IMR-90 (cell line): Measurements from ENCODE around the gene TMBIM1.

Source experiments
- CEBPB ChIP-seq: IDR thresholded peaks from 2 replicates; pipeline ENCODE4 v1.6.1; 2012; ENCODE audit warnings: low read depth, low read length, improper control_type of control experiment
- MAZ ChIP-seq: IDR thresholded peaks from 2 replicates; pipeline ENCODE4 v1.6.1; 2012; ENCODE audit warnings: low read depth, mild to moderate bottlenecking, low read length, improper control_type of control experiment, moderate library complexity, borderline replicate concordance
- POLR2A ChIP-seq: IDR thresholded peaks from 2 replicates; pipeline ENCODE4 v1.6.1; 2012; ENCODE audit warnings: mild to moderate bottlenecking, low read depth, low read length
- RFX5 ChIP-seq: IDR thresholded peaks from 2 replicates; pipeline ENCODE4 v1.8.0; 2012; ENCODE audit warnings: low read depth, mild to moderate bottlenecking, low read length, moderate library complexity
- TF ChIP-seq, protein P1 (sequence below): conservative IDR thresholded peaks from 2 replicates; pipeline ENCODE4 v1.5.1; 2012; ENCODE audit warnings: mild to moderate bottlenecking, low read depth, low read length, improper control_type of control experiment
- TF ChIP-seq, protein P2 (sequence below): fragments of 150-350 bp; IDR thresholded peaks from 2 replicates; pipeline ENCODE4 v1.6.1; 2016; ENCODE audit warnings: low read depth, mild to moderate bottlenecking, low read length, moderate library complexity, borderline replicate concordance

GRCh38 chr2:218328294-218328693, 36.0 kb upstream of the TMBIM1 start:
- TF ChIP-seq POLR2A, result no peak
- no peak for TF ChIP-seq RFX5
- TF ChIP-seq, protein P1, sequence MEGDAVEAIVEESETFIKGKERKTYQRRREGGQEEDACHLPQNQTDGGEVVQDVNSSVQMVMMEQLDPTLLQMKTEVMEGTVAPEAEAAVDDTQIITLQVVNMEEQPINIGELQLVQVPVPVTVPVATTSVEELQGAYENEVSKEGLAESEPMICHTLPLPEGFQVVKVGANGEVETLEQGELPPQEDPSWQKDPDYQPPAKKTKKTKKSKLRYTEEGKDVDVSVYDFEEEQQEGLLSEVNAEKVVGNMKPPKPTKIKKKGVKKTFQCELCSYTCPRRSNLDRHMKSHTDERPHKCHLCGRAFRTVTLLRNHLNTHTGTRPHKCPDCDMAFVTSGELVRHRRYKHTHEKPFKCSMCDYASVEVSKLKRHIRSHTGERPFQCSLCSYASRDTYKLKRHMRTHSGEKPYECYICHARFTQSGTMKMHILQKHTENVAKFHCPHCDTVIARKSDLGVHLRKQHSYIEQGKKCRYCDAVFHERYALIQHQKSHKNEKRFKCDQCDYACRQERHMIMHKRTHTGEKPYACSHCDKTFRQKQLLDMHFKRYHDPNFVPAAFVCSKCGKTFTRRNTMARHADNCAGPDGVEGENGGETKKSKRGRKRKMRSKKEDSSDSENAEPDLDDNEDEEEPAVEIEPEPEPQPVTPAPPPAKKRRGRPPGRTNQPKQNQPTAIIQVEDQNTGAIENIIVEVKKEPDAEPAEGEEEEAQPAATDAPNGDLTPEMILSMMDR, result no peak
- TF ChIP-seq CEBPB, result no peak
- TF ChIP-seq, protein P2, sequence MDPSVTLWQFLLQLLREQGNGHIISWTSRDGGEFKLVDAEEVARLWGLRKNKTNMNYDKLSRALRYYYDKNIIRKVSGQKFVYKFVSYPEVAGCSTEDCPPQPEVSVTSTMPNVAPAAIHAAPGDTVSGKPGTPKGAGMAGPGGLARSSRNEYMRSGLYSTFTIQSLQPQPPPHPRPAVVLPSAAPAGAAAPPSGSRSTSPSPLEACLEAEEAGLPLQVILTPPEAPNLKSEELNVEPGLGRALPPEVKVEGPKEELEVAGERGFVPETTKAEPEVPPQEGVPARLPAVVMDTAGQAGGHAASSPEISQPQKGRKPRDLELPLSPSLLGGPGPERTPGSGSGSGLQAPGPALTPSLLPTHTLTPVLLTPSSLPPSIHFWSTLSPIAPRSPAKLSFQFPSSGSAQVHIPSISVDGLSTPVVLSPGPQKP, result no peak
- TF ChIP-seq MAZ, result no peak
